ENCODE measurements around the gene BMP8B. TPM values are rescaled to one million over a fixed set of nuclear protein-coding genes. Genes with fewer than 3 reads are reported as not detected.

The BMP8B gene
- total and polyA plus RNA-seq, 8 donors, result 1.4 to 6.4 (median 3.5) TPM

GRCh38 chr1:39812913-39813312 lies 24.2 kb upstream of the BMP8B start:
- DNase-seq (no peak), FAIRE-seq (no peak), ATAC-seq (no peak)
- intact Hi-C loops (cut with DNase I), result loop anchor here in 1 of 3 donors (10.0 kb wide), 2 partner anchors 92 to 162 kb away; partner anchors contain the start of gene MYCL
- Histone ChIP-seq H3K4me3 (no peak overlapping the region), H3K27me3 (no peaks in the 10 kb centered on the region), H3K27ac (no peak overlapping the region), H3K4me1 (no peaks in the 10 kb centered on the region), H3K9me3 (no peaks in the 10 kb centered on the region), H3K36me3 (no peaks in the 10 kb centered on the region)
- TF ChIP-seq CTCF (IDR thresholded peaks at IDR 0.05), result no peak
- 76 to 82% methylated on average over 3 of the region's 3 CpGs for WGBS, 2 donors

GRCh38 chr1:39808784-39809517 lies 20.3 kb upstream of the BMP8B start:
- Histone ChIP-seq H3K9me3 (no peaks in the 10 kb centered on the region), H3K27me3 (no peaks in the 10 kb centered on the region), H3K36me3 (no peaks in the 10 kb centered on the region), H3K4me3 (no peak overlapping the region), H3K27ac (no peak overlapping the region), H3K4me1 (no peaks in the 10 kb centered on the region)
- FAIRE-seq, result no peak
- 68 to 73% methylated on average over 6 of the region's 8 CpGs for WGBS, 2 donors
- TF ChIP-seq CTCF (IDR thresholded peaks at IDR 0.05), result no peak
- intact Hi-C loops (cut with DNase I), result no loop called here
- ATAC-seq, result no peak
- DNase-seq, result no peak

- no peak for FAIRE-seq
- no peak for TF ChIP-seq CTCF (IDR thresholded peaks at IDR 0.05)
Observed at GRCh38 chr1:39805385-39805784, 16.7 kb upstream of the BMP8B start.

GRCh38 chr1:39802496-39803260 lies 14.0 kb upstream of the BMP8B start:
- DNase-seq (peak in 1 of 6 donors; percentile 14), FAIRE-seq (no peak), ATAC-seq (no peak)
- no peak overlapping the region for H3K27ac ChIP-seq
- intact Hi-C loops (cut with DNase I), result no loop called here
- 82 to 85% methylated on average over 14 of the region's 14 CpGs for WGBS, 2 donors
- no peaks in the 10 kb centered on the region for H3K9me3 ChIP-seq
- no peak for TF ChIP-seq CTCF (IDR thresholded peaks at IDR 0.05)
- H3K4me1 ChIP-seq, result peaks cover 0 to 3% (median 0%) of the 10 kb centered on the region in 3 donors
- H3K36me3 ChIP-seq, result no peaks in the 10 kb centered on the region
- no peak overlapping the region for H3K4me3 ChIP-seq
- H3K27me3 ChIP-seq, result no peaks in the 10 kb centered on the region

More at GRCh38 chr1:39805385-39805784, 16.7 kb upstream of the BMP8B start:
- H3K27me3 ChIP-seq, result no peaks in the 10 kb centered on the region
- no peak overlapping the region for H3K4me3 ChIP-seq
- intact Hi-C loops (cut with DNase I), result no loop called here
- no peak overlapping the region for H3K27ac ChIP-seq
- no peaks in the 10 kb centered on the region for H3K9me3 ChIP-seq
- 95 to 97% methylated on average over 2 of the region's 2 CpGs for WGBS, 2 donors
- no peaks in the 10 kb centered on the region for H3K4me1 ChIP-seq
- no peak for DNase-seq
- H3K36me3 ChIP-seq, result no peaks in the 10 kb centered on the region
- ATAC-seq, result no peak

GRCh38 chr1:39800471-39800835 lies 11.8 kb upstream of the BMP8B start:
- DNase-seq, result no peak
- intact Hi-C loops (cut with DNase I), result no loop called here
- ATAC-seq, result no peak

More at GRCh38 chr1:39800471-39800835, 11.8 kb upstream of the BMP8B start:
- H3K4me3 ChIP-seq, result no peak overlapping the region
- no peak overlapping the region for H3K27ac ChIP-seq
- FAIRE-seq, result no peak
- no peaks in the 10 kb centered on the region for H3K9me3 ChIP-seq
- WGBS, 2 donors, result 72 to 76% methylated on average over 3 of the region's 3 CpGs
- H3K36me3 ChIP-seq, result no peaks in the 10 kb centered on the region
- H3K27me3 ChIP-seq, result no peaks in the 10 kb centered on the region
- peaks cover 0 to 3% (median 0%) of the 10 kb centered on the region in 3 donors for H3K4me1 ChIP-seq
- no peak for TF ChIP-seq CTCF (IDR thresholded peaks at IDR 0.05)

Measured in pancreas (tissue), 10 donors.